ENCODE measurements around the gene DENND4A.

DNA sequence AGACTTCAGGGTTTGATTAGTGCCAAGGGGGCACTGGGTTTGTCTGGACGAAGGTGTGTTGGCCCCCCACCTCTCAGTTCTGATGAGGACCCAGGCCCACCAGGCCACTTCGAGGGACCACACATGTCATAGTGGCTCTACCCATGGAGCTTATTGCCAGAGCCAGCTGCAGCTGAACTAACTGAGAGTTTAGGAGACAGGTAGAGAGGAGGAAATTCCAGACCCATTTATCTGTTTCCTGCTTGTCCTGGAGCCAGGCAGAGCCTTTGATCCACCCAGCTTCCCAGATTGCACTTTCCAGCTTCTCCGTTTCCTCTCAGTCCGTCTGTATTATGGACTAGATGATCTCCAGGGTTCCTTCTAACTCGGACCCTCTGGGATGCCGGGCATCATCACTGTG lies 149.5 kb downstream of the DENND4A start:
- TF ChIP-seq, protein P1, sequence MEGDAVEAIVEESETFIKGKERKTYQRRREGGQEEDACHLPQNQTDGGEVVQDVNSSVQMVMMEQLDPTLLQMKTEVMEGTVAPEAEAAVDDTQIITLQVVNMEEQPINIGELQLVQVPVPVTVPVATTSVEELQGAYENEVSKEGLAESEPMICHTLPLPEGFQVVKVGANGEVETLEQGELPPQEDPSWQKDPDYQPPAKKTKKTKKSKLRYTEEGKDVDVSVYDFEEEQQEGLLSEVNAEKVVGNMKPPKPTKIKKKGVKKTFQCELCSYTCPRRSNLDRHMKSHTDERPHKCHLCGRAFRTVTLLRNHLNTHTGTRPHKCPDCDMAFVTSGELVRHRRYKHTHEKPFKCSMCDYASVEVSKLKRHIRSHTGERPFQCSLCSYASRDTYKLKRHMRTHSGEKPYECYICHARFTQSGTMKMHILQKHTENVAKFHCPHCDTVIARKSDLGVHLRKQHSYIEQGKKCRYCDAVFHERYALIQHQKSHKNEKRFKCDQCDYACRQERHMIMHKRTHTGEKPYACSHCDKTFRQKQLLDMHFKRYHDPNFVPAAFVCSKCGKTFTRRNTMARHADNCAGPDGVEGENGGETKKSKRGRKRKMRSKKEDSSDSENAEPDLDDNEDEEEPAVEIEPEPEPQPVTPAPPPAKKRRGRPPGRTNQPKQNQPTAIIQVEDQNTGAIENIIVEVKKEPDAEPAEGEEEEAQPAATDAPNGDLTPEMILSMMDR (IDR thresholded peaks at IDR 0.05; ENCODE audit: insufficient read depth, low read depth, low read length): no peak
- TF ChIP-seq EZH2 (IDR thresholded peaks at IDR 0.05; ENCODE audit: insufficient read depth, low read length): no peak
